GM19372 (cell line): ENCODE results near the gene PHLPP1.

ENCODE experiments used
- ATAC-seq: cut with Tn5 transposase; IDR thresholded peaks from one replicate; pipeline ENCODE4 v1.9.1; 2021; ENCODE audit warnings: mild to moderate bottlenecking, low read depth, moderate library complexity; ENCODE audit not compliant: unreplicated experiment

Gene PHLPP1

DNA sequence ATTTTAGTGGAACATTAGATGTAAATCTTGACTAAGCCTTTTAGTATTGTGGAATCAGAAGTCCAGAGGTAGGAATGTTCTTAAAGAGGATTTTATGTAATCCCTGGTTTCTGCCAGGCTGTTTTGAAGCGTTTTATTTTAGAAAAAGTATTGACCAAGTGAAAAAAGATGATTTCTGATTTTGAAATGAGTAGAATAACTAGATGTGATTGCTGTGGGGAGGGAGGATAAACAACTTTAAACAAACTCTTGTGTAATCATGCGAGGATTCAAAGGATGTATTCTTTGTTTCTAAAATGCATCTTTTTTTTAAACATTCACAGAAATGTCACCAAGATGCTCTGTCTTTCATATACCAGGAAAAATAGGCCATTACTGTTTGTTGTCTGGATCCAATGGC lies 53.9 kb downstream of the PHLPP1 start:
- no peak for ATAC-seq

DNA sequence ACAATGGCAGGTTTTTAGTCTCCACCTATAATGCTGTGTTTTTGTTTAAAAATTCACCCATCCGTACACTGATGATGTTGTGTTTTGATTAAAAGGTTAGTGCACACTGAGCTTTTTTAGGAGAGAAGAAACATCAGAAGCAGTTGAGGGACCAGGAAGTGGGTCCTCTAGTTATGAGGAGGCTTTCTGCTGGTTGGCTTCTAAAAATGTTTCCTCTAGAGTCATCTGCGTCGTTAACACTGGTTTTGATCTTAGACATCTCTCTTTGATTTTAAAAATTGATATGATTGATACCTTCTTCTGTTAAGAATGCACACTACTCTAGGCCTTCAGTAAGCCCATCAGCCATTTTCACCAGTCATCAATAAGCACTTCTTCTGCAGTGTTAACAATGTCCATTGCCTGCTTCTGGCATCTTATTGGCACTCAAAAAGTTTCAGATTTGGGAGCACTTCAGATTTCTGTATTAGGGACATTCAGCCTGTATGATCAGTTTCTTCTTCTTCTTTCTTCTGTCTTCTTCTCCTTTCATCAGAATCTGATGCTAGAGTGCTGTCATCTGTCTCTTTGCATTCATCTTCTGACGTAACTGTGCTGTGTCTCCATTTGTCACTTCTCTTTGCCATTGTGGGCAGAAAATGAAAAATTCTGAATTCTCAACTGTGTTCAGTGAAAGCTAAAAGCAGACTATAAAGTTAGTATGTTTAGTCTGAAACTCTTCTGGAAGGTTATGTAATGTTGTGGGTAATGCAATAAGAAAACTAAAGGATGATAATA lies 56.3 kb downstream of the PHLPP1 start:
- no peak for ATAC-seq

DNA sequence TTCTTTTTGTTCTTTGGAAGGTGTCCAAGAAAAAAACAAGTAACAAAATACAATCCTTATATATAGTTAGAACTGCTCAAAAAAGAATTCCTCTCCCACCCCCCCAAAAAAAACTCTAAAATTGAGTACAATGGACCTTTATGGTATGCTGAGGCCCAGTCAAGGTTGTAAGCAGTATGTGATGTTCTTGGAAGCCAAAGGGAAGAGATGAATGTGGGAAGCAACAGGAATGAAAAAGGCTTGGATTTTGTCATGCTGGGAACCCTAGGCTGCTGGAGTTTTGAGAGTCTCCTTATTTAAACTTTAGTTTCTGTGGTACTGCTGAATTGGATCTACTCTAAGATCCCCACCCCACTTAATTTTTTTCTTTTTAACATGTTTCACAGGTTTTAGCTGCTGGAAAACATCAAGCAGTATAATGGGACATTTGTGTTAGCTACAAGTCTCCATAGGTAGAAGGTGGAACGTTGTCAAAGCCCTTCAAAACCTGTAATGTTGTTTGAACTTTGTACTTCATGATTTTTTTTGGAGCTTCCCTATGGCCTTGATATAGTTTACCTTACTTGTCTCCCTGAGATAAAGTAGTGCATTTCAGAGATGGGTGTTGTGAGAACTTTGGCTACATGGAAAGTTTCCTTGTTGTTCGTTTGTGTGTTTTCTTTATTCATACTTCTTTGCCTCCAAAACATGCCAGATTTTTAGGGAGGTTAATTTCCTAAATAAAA lies 57.7 kb downstream of the PHLPP1 start:
- no peak for ATAC-seq

DNA sequence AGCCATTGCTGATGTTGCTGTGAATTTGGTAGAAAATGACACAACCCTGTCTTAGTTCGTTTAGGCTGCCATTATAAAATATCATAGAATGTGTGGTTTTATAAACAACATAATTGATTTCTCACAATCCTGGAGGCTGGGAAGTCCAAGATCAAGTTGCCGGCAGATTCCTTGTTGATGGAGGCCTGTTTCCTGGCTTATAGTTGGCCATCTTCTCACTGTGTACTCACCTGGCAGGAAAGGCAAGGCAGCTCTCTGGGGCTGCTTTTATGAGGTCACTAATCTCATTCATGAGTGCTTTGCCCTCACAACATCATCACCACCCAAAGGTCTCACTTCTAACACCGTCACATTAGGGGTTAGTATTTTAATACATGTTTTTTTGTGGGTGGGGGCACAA lies 58.4 kb downstream of the PHLPP1 start:
- no peak for ATAC-seq

DNA sequence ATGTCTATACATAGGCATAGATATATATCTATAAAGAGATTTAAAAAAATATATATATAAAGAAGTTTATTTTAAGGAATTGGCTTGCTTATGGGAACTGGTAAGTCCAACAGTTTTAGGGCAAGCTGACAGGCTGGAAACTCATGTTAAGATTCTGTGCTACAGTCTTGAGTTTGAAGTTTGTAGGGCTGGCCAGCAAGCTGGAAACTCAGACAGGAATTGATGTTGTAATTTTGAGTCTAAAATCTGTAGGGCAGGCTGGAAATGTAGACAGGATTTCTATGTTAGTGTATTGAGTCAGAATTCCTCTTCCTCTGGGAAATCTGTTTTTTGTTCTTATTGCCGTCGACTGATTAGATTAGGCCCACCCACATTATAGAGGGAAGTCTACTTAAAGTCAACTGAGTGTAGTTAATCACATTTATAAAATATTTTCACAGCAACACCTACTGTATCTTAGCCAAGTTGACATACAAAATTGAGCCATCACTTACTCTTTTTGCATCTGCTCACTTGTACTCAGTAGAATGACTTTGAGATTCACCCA lies 60.8 kb downstream of the PHLPP1 start:
- ATAC-seq = no peak

DNA sequence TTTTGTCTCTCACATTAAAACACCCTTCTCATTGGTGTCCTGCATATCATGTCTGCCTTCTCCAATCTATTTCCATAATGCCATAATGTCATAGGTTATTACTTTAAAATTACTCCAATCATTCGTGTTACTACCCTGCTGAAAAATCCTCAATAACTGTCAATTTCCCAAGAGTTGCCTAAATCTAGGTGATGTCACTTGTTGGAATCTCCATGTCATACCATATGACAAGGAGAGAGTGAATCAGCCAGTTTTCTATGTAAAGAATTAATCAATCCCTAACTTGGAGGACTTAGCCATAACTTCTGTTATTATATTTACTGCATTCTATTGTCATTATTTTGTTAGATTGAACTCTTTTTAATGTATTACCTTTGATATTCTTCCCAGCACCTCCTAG lies 62.5 kb downstream of the PHLPP1 start:
- no peak for ATAC-seq

DNA sequence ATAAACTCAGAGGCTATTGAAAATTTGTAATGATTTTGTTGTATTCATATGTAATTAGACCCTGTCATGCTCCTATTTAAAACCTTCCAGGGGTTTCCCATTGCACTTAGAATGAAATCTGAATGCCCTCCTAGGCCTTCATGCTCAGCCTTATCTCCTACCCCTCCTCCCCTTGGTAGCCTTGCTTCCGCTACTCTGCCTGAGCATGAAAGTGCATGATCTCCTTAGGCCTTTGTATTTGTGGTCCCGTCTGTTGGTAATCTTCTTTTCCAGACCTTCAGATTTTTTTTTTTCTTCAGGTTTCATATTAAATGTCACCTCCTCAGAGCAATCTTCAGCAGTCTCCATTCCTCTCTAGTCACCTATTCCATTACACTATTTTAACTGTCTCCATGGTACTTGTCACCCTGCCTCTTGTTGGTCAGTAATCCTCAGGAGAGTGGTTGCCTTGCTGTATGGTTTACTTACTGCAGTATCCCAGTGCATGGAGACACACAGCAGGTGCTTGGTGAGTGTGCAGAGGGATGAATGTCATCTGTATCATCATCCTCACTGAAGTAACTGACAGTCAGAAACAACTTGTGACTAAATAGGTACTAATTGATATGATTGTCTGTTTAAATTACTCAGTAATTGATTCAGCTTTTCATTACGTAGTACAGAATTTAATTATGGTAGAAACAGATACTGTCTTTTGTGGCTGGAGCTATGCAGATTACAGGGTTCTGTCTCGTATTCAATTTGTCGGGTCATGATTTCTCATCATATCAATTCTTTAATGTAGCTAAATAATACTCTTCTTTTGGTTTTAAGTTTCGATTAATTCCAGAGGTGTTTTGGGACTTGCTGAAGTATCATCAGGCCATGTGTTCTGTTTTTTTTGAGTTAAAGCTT lies 63.9 kb downstream of the PHLPP1 start:
- ATAC-seq = no peak

DNA sequence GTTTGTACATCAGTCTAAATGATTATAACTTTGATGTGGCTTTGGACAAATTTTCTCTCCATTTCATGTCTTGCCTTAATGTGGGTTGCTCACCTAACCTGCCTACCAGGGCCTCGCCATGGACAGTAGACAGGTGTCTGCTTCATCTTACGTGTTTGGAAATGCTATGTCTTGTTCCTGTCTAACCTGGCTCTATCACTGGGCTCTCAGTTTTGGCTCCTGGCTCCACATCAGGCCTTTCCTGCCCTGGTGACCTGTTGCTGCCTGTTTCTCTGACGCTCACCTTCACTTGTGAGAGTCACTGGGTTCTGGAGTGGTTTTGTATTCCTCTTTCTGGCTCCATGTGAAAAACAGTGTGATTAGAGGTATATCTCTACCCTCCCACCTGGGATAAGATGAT lies 65.9 kb downstream of the PHLPP1 start:
- ATAC-seq = no peak

DNA sequence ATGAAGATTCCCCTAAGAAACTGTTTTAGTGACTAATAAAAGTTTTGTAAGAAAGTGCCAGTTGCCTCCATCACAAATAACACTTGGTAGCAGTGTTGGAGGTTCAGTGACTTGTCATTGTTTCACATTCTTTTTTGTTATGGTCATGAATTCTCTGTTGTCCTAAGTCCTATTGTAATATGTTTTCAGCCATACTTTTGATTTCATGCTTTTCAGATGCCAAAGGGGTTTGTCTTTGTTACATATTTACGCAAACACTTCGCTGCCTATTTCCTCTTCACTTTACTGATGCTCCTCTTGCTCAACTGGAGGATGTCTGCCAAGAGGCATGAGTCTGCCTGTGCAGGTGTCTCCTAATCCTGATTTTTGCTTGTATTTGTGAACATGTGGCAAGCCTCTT lies 66.6 kb downstream of the PHLPP1 start:
- ATAC-seq = no peak

DNA sequence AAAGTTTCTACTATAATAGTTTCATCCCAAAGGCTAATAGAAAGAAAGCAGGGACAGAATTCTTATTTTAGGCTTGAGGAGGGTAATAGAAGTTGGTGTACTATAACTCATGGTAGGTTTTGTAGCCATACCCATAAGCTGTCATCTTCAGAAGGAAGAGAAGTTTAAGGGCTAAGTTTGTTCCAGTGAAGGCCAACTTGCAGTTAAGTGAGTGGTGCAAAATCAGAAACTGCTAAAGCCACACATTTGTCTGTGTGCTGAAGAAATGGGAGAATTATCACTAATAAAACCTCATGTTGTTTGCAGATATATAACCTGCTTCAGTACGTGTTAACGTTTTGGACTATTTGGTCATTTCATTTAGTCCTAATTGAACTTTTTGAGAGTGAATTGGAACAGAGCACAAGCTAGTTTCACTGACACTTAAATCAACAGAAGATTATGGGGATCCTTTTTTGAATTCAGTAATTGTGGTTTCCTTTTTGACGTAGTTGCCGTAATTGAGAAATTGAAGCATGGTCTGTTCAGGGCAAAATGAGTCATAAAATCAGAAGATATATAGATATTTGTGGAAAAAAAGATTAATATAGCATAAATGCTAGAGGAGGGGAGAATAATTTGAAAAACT lies 69.1 kb downstream of the PHLPP1 start:
- ATAC-seq = no peak

DNA sequence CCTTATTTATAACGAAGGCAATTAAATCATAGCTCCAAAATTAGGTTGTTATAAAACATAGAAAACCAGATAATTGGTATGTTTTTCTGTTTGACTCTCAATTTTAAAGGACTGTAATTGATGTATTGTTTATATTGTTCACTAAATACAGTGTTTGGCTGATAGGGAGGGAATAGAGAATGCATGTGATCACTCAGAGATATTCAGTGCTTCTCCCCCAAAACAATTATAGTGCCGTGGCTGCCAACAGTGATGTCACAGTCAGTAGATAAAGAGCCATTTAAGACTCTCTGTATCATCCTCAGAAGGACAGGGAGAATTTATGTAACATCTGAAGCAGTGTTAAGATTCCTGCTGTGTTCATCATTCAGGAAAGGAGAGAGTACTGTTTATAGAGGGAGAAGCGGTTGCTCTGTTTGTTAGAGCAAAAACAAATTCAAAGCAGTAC lies 69.6 kb downstream of the PHLPP1 start:
- ATAC-seq = no peak

DNA sequence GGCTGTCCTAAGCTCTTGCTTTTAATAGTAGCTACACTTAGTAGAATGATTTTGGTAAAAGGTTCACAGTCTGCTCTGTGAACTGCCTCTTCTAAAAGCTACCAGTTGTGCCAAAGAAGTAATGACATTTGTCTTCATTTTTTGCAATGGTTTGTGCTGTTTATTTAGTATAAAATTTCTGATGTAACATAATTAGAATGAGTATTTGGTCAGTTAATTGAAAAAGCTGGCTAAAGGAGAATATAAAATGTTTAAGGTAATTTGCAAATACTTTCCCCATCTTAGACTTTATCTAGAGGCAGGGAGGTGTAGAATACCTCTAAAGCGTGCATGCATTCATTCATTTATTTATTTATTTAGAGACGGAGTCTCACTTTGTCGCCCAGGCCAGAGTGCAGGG lies 71.3 kb downstream of the PHLPP1 start:
- no peak for ATAC-seq

DNA sequence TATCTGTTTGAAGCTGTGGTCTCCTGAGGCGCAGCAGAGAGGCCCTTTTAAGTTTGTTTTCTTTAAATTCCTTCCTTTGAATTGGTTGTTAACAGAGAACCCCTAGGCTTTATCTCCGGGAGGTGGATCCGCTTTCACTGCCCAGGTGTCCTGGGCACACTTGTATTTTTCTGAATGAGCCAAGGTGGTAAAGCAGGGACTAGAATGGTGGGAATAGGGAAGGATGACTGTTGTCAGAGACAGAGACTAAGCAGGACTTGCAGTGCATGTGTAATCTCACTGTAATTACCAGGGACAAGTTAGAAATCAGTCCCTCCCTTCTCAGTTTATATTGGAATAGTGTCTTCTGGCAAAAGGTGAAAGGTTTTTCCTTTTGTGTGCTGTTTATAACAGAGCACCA lies 72.8 kb downstream of the PHLPP1 start:
- ATAC-seq = no peak

DNA sequence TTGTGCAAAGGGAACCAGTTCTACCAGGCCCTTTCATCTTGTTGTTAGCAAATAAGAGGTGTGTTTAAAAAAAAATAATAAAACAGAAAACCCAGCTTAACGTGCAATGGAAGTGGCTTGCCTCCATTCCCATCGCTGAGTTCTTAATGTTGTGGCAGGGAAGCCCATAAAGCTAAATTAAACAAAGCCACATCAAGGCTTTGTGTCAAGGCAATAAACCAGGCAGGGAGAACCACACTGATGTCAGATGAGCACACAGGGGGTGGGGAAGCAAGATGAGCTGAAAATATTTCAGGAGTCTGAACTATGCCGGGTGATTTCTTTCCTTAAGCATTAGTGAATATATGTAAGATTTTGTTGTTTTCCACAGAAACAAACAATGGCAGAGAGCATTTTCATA lies 73.5 kb downstream of the PHLPP1 start:
- ATAC-seq = no peak

DNA sequence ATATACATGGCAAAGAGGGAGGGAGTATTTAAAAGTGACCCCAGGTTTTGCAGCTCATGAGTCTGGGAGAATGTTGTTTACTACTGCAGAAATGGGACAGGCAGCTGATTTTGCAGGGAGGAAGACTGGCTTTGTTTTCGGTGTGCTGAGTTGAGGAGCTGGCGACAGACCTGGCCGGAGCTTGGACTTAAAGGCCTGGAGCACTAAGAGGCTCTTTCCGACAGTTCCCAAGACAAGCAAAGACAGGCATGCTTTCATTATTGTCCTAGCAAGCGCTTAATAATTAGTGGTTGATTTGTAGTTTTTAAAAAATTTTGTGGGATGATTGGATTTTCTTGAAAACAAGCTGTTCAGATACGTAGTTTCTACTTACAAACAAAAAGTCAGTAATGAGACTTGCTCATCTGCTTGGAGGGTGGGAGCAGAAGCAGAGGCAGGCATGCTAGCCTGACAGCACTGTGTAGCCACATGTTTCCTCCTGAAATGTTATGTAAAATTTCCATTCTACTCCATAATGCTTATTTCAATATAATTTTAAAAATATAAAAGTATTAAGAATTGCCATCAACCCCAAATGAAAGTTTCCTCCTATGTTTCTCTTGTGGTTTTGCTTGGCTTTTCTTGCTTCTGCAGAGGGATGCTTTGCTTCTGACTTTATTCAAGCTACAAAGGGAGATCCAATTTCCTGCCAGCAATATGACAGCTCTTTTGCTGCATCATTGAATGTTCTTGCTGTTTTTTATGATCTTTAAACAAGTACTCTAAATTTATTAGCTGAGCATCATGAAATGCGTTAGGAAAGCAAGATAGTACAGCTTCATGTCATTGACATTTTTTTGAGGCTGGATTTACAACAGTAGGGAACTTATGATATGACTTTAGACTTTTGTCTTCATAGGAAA lies 75.8 kb downstream of the PHLPP1 start:
- no peak for ATAC-seq

DNA sequence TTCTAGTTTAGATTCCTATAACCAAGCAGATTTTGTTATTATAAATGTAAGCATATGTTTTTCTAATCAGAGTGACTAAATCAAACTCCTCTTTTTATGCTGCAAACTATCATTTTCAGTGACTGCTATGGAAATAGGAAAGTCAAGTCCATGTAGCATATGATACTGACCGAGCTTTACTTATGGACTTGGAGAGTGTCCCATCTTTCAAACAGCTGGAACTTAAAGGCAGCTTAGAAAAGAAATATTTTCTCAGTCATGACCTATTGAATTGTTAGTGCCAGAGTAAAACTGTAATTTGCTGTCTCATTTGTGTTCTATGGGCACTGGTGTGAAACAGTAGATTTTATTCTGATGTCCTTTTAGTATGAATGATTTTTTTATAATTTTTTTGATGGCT lies 76.7 kb downstream of the PHLPP1 start:
- no peak for ATAC-seq

DNA sequence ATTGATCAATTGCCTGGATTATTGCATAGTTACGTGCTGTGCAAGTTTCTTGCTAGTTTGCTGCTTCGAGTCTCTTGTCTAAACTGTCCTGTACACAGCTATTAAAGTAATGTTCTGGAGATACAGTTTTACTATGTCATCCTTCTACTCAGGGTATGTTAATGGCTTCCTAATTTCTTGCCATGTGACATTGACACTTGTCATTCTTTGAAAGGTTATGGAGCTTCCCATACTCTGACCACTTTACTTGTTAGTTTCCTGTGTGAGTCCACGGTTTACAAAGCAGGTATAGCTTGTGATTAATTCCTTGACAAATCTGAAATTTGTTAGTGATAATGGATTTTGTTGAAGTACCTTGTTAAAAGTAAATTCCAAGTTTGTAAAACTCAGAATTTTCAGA lies 80.5 kb downstream of the PHLPP1 start:
- ATAC-seq = no peak

DNA sequence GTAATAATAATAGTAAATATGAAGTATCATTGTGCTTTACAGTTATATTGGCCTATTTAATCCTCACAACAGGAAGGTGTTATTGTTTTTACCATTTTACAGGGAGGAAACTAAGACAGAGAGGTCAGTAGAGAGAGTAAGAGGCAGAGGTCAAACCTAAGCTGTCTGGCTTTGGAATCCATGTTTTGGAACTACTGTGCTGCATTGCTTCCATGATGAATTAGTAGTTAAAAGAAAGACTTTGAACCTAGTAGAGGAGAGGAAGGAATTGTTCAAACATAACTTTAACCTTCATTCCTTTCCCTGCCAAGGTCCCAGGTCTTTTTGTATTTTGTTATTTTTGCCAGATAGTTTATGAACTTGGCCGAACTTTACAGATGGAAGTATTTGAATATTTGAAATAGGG lies 80.9 kb downstream of the PHLPP1 start:
- ATAC-seq = no peak

DNA sequence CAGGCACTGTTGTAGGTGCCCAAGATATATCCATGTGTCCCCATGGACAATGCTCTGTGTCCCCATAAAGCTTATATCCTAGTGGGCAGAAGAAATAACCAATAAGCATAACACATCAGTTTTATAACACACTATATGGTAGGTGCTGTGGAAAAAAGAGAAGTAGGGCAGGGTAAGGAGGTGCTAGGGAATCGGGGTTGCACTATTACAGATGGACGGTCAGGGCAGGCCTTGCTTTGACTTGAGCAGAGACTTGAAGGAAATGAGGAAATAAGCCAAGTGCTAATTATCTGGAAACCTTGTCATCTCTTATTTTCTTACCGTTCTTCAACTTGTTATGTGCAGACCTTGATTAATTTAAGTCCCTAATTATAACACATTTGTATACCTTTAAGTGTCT lies 82.0 kb downstream of the PHLPP1 start:
- no peak for ATAC-seq
